Smooth muscle cell (in vitro differentiated cells): Measurements from ENCODE around the gene ACACB. TPM values are rescaled to one million over a fixed set of nuclear protein-coding genes. Genes with fewer than 3 reads are reported as not detected.

Source experiments
- DNase-seq: peaks from one replicate; lab custom pipeline; 2025; ENCODE audit not compliant: unreplicated experiment; lab: John Stamatoyannopoulos, UW
- H2AFZ ChIP-seq: fragments of 200-600 bp; sonication (generic); 2 replicates; pipeline ENCODE4 v1.6.0; 2016; ENCODE audit warnings: antibody characterized with exemption, low read depth, mild to moderate bottlenecking
- H3F3A ChIP-seq: fragments of 200-600 bp; sonication (generic); 2 replicates; pipeline ENCODE4 v1.6.0; 2017; ENCODE audit warnings: antibody characterized with exemption, low read depth
- H3K27ac ChIP-seq: fragments of 200-600 bp; sonication (generic); 2 replicates; pipeline ENCODE4 v1.5.1; 2016; ENCODE audit warnings: low read depth, mild to moderate bottlenecking
- H3K27me3 ChIP-seq: fragments of 200-600 bp; sonication (generic); 2 replicates; pipeline ENCODE4 v1.6.1; 2016; ENCODE audit warnings: low read depth, mild to moderate bottlenecking
- H3K36me3 ChIP-seq: fragments of 200-600 bp; sonication (generic); 2 replicates; pipeline ENCODE4 v1.5.1; 2016; ENCODE audit warnings: low read depth
- H3K4me1 ChIP-seq: fragments of 200-600 bp; sonication (generic); 2 replicates; pipeline ENCODE4 v1.5.1; 2016; ENCODE audit warnings: low read depth
- H3K4me2 ChIP-seq: fragments of 200-600 bp; sonication (generic); 2 replicates; pipeline ENCODE4 v1.6.0; 2016; ENCODE audit warnings: mild to moderate bottlenecking
- H3K4me3 ChIP-seq: fragments of 200-600 bp; sonication (generic); 2 replicates; pipeline ENCODE4 v1.5.1; 2016; ENCODE audit warnings: mild to moderate bottlenecking
- H3K79me2 ChIP-seq: fragments of 200-600 bp; sonication (generic); 2 replicates; pipeline ENCODE4 v1.6.0; 2016; ENCODE audit warnings: low read depth, mild to moderate bottlenecking
- H3K9ac ChIP-seq: fragments of 200-600 bp; sonication (generic); 2 replicates; pipeline ENCODE4 v1.6.0; 2016; ENCODE audit warnings: low read depth
- H3K9me3 ChIP-seq: fragments of 200-600 bp; sonication (generic); replicated peaks from 2 replicates; pipeline ENCODE4 v1.5.1; 2016; ENCODE audit warnings: low read depth
- H4K20me1 ChIP-seq: fragments of 200-600 bp; sonication (generic); 2 replicates; pipeline ENCODE4 v1.6.0; 2016; ENCODE audit warnings: low read depth
- WGBS: methylation state at CpG from one replicate; pipeline ENCODE4 v1.1.7; 2016; ENCODE audit warnings: low lambda C conversion rate; 5-methylcytosine and 5-hydroxymethylcytosine counted together
- polyA plus RNA-seq: library from polyadenylated mRNA; unstranded; fragments of >200 nt; fragmentation: Nextera tagmentation; extraction: Ambion mirVana; gene quantifications from 2 replicates; pipeline ENCODE4 v1.2.1, GENCODE V29; 2016
- total RNA-seq: library from RNA; depleted of rRNA; stranded (reverse); fragments of >200 nt; gene quantifications from 2 replicates; pipeline ENCODE4 v1.2.3, GENCODE V29; 2014
- TF ChIP-seq, protein P1 (sequence below): fragments of 200-600 bp; sonication (generic); IDR thresholded peaks from 2 replicates; pipeline ENCODE4 v1.5.1; 2017; ENCODE audit warnings: borderline replicate concordance, mild to moderate bottlenecking, antibody characterized with exemption; ENCODE audit not compliant: insufficient read depth, poor library complexity, severe bottlenecking

Gene ACACB
- total and polyA plus RNA-seq, 2 experiments from 2014 or later = 0.58 to 2.0 TPM

DNA sequence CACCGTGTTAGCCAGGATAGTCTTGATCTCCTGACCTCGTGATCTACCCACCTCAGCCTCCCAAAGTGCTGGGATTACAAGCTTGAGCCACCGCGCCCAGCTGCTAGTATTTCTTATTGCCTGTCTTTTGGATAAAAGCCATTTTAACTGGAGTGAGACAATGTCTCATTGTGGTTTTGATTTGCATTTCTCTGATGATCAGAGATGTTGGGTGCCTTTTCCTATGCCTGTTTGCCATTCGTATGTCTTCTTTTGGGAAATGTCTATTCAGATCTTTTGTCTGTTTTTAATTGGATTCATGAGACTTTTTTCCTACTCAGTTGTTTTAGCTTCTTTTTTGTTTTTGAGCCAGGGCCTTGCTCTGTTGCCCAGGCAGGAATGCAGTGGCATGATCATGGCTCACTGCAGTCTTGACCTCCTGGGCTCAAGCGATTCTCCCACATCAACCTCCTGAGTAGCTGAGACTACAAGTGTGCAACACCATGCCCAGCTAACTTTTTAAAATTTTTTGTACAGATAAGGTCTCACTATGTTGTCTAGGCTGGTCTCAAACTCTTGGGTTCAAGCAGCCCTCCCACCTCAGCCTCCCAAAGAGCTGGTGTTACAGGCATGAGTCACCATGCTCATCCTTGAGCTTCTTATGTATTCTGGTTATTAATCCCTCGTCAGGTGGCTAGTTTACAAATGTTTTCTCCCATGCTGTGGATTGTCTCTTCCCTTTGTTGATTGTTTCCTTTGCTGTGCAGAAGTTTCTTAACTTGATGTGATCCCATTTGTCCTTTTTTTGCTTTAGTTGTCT, 65.9 kb downstream of the ACACB start:
- TF ChIP-seq, protein P1, sequence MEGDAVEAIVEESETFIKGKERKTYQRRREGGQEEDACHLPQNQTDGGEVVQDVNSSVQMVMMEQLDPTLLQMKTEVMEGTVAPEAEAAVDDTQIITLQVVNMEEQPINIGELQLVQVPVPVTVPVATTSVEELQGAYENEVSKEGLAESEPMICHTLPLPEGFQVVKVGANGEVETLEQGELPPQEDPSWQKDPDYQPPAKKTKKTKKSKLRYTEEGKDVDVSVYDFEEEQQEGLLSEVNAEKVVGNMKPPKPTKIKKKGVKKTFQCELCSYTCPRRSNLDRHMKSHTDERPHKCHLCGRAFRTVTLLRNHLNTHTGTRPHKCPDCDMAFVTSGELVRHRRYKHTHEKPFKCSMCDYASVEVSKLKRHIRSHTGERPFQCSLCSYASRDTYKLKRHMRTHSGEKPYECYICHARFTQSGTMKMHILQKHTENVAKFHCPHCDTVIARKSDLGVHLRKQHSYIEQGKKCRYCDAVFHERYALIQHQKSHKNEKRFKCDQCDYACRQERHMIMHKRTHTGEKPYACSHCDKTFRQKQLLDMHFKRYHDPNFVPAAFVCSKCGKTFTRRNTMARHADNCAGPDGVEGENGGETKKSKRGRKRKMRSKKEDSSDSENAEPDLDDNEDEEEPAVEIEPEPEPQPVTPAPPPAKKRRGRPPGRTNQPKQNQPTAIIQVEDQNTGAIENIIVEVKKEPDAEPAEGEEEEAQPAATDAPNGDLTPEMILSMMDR = no peak
- 98% methylated on average over 7 of the region's 7 CpGs for WGBS
- no peak overlapping the region for H3K4me2 ChIP-seq

DNA sequence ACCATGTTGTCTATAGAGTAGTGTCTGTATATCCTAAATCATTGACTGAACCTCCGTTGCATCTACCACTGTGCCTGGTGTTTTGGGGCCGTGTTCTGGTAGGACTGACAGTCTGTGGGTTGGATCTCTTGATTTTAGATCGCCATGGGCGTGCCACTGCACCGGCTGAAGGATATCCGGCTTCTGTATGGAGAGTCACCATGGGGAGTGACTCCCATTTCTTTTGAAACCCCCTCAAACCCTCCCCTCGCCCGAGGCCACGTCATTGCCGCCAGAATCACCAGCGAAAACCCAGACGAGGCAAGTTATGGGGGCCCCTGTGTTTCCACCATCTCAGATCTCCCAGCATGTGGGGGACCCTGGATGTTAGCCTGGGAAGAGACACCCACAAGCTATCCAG, 69.1 kb downstream of the ACACB start:
- H3F3A ChIP-seq = no peaks in the 10 kb centered on the region
- H3K4me3 ChIP-seq = no peak overlapping the region
- no peak overlapping the region for H3K4me2 ChIP-seq
- TF ChIP-seq, protein P1 = no peak
- H3K9ac ChIP-seq = no peak overlapping the region
- H2AFZ ChIP-seq = no peak overlapping the region
- H4K20me1 ChIP-seq = no peaks in the 10 kb centered on the region
- WGBS = 96% methylated on average over 12 of the region's 12 CpGs
- no peaks in the 10 kb centered on the region for H3K79me2 ChIP-seq
- H3K9me3 ChIP-seq = no peaks in the 10 kb centered on the region
- no peaks in the 10 kb centered on the region for H3K4me1 ChIP-seq
- no peaks in the 10 kb centered on the region for H3K36me3 ChIP-seq
- no peaks in the 10 kb centered on the region for H3K27me3 ChIP-seq
- H3K27ac ChIP-seq = no peak overlapping the region
- no peak for DNase-seq

More for the DNA sequence above, 65.9 kb downstream of the ACACB start:
- no peaks in the 10 kb centered on the region for H3K27me3 ChIP-seq
- H2AFZ ChIP-seq = no peak overlapping the region
- DNase-seq = no peak
- H3F3A ChIP-seq = no peaks in the 10 kb centered on the region
- H3K4me3 ChIP-seq = no peak overlapping the region
- peaks cover 4% of the 10 kb centered on the region for H3K36me3 ChIP-seq
- no peak overlapping the region for H3K9ac ChIP-seq
- H3K79me2 ChIP-seq = no peaks in the 10 kb centered on the region
- H4K20me1 ChIP-seq = no peaks in the 10 kb centered on the region
- H3K4me1 ChIP-seq = no peaks in the 10 kb centered on the region
- H3K27ac ChIP-seq = no peak overlapping the region
- no peaks in the 10 kb centered on the region for H3K9me3 ChIP-seq

DNA sequence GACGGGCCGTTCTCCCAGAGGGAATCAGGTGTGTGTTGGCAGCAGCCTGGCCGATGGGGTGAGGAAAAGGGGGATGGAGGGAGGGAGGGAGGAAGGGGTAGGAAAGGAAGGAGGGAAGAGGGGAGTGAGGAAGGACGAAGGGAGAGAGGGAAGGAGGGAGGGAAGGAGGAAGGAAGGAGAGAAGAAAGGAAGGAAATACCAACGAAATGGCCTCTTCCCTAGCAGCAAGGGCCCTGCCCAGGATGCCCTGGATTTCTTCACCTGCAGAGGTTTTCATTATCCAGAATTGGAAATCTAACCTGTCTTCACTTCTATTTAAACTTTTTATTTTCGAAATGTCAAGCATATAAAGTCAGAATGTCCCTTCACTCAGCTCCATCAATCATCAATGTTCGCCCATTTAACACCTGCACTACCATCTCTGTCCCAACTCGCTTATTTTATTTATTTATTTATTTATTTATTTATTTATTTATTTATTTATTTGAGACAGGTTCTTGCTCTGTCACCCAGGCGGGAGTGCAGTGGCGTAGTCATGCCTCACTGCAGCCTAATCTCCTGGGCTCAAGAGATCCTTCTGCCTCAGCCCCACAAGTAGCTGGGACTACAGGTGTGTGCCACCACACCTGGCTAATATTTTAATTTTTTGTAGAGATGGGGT, 70.7 kb downstream of the ACACB start:
- 86% methylated on average over 9 of the region's 10 CpGs for WGBS
- DNase-seq = no peak
- Histone ChIP-seq H3F3A (no peaks in the 10 kb centered on the region), H3K27ac (no peak overlapping the region), H3K36me3 (no peaks in the 10 kb centered on the region), H3K79me2 (no peaks in the 10 kb centered on the region), H3K27me3 (no peaks in the 10 kb centered on the region), H3K9ac (no peak overlapping the region), H3K4me1 (no peaks in the 10 kb centered on the region), H3K4me3 (no peak overlapping the region), H4K20me1 (no peaks in the 10 kb centered on the region), H2AFZ (no peak overlapping the region), H3K9me3 (no peaks in the 10 kb centered on the region), H3K4me2 (no peak overlapping the region)
- TF ChIP-seq, protein P1 = no peak
